T-helper 1 cell (primary cell): ENCODE measurements around the gene CXCL17.
"Not testable (repeated sequence)": the region's sequence is repeated elsewhere in the genome, so short reads cannot be mapped to it uniquely, and the experiment has no call there.

Experiments used
- DNase-seq, 5 donors: peaks; one replicate each; pipeline ENCODE4 v3.0.0-alpha.2; 2012 to 2020
- total RNA-seq, 4 donors: gene quantifications; one replicate each; lab custom pipeline; 2026; lab: John Stamatoyannopoulos, UW

CXCL17 gene, protein sequence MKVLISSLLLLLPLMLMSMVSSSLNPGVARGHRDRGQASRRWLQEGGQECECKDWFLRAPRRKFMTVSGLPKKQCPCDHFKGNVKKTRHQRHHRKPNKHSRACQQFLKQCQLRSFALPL
- total RNA-seq, result 0 reads per million in 4 donors

DNA sequence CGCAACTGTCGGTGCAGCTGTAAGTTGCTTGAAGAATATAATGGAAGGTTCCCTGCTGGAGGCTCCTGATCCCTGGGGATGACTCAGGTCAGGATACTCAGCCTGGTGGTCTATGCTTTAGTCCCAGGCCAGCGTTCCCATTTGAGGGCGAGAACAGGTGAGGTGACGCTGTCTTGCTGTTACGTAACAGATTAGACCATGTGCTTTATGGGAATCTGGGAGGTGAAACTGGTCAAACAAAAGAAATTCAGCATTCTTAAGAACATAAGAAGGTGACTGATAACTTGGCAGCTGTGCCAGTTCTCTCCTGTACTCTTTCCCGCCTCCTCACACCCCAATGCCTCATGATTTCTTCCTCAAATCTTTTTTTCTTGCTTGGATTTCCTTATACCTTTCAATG lies at the start of gene CXCL17:
Gene CXCL17, minus strand, starts transcription at position 114 of the 400 bp plus-strand sequence. CDS start 114 bp downstream, outside the sequence.
- DNase-seq, result no peak

DNA sequence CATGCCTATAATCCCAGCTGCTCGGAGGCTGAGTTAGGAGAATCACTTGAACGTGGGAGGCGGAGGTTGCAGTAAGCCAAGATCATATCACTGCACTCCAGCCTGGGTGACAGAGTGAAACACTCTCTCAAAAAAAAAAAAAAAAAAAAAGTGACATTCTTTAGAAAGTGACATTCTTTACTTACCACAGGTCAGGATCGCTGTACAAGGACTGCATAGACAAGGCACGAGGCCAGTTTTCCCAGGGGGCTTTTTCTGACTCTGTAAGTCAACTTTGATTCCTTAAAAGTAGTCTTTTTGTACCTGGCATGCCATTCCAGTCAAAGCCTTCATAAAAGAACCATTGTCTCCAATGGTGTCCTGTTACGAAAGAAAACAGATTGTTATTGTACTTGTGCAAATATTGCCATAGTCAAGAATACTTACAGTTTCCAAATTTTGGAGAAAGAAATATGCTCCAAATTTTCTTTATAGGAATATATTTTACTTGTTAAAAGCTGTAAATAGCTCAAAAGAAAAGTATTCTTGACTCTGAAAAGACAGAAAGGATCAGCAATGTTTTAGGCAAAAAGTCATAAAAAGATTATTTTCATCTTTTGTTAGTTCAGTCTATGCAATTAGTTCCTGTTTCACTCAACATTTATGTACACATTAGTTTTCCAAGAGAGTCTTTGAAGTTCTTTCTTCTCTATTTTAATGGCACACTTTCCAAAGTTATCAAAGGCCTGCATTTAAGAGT lies 46.2 kb upstream of the CXCL17 start:
- no peak for DNase-seq

DNA sequence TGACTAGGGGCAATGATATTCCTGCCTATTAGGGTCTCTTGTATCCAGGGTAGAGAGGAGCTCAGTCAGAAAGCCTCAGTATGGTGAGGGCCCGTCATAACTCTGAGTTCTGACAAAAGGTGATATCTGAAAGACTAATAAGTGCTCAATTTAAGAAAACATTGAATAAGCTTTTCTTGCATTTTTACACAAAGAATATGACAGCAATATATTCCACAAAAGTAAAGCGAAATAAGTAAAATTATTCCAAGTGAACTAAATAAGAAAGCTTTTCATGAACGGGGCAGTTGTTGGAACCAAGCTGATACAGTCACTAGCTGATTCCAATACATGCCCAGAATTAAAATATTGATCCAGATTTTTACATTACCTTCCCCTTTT lies 45.0 kb upstream of the CXCL17 start:
- no peak for DNase-seq

DNA sequence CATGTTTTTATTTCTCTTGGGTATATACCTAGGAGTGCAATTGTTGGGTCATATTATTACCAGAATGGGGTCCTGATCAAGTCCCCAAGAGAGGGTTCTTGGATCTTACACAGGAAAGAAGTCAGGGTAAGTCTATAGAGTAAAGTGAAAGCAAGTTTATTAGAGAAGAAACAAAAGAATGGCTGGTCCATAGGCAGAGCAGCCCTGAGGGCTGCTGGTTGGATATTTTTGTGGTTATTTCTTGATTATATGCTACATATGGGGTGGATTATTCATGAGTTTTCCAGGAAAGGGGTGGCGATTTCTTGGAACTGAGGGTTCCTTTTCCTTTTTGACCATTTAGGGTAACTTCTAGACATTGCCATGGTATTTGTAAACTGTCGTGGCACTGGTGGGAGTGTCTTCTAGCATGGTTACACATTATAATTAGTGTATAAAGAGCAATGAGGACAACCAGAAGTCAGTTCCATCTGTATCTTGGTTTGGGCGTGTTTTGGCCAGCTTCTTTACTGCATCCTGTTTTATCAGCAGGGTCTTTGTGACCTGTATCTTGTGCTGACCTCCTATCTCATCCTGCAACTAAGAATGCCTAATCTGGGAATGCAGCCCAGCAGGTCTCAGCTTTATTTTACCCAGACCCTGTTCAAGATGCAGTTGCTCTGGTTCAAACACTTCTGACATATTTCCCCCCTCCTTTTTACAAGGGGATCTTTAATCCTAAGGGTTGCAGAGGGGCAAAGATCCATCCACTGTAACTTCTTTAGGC lies 44.5 kb upstream of the CXCL17 start:
- peak in 1 of 5 donors; percentile 66 for DNase-seq

DNA sequence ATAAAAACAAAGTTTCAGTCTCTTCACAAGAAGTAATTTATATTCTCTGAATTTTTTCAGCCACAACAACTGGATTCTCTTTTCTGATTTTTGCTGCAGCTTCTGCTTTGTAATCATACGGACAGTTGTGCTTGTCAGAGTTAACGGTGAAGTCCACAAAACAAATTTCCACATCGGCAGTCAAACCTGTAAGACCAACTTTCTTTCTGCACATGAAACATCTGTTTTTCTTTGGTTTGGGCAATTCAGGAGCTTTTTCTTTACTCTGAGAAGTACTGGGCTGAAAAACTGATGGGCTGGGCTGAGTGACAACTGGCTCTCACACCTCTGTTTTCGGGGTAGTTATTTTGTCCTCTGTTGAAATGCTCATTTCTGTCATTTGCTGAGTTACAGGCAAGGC lies 42.3 kb upstream of the CXCL17 start:
- not testable (repeated sequence) for DNase-seq

DNA sequence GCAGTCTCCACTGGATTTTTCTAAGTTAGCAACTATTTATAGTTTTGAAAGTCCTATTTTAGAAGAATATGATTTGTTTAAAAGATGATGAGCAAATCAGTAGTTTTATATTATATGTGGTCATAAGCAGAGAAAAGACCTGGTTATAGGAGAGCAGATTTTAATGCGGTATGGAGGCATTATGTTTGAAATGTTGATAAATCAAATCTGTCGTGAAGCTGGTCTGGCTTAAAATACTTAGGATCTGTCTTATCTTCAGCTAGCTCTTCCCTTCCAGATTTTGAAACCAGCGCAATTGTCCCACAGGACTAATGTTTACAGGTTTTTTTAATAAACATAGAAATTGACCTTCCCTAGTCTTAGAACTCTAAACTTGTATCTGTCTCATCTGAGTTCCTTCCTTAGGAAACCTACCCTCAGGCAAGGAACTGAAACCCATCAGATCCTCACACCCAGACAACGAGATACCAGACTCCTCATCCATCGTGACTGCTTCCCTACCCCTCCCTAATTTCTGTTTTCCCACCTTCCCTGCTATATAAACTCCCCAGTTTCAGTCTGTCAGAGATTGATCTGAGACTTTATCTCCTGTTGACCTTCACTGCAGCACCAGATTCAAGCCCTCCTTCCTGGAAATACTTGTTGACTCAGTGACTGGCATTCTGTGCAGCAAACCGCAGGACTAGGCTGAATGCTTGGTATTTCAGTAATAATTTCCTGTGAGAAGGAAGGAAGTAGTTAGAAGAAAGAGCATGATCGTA lies 37.8 kb upstream of the CXCL17 start:
- DNase-seq, result peak in 1 of 5 donors; percentile 74

DNA sequence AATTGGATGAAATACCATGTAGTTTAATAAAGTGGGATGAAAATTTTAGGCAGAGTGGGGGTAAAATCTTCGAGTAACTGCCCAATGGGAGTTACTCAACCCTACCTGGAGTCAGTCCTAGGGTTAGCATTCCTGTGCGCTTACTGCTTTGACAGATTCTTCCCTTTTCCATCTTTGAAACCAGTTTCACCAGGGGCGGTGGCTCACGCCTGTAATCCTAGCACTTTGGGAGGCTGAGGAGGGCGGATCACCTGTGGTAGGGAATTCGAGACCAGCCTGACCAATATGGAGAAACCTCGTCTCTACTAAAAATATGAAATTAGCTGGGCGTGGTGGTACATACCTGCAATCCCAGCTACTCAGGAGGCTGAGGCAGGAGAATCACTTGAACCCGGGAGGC lies 37.0 kb upstream of the CXCL17 start:
- DNase-seq, result no peak

DNA sequence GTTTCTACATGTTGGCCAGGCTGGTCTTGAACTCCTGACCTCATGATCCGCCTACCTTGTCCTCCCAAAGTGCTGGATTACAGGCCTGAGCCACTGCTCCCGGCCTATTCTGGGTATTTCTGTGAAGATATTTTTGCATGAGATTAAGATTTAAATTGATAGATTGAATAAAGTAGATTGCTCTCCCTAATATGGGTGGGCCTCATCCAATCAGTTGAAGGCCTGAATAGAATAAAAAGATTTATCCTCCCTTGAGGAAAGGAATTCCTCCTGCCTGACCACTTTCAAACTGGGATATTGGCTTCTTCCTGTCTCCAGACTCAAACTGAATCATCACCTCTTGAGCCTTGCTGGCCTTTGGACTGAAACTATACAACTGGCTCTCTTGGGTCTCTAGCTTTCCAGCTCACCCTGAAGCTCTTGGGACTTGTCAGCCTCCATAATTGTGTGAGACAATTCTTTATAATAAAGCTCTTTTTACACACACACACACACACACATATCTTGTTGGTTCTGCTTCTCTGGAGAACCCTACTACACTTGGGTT lies 36.1 kb upstream of the CXCL17 start:
- DNase-seq, result no peak

DNA sequence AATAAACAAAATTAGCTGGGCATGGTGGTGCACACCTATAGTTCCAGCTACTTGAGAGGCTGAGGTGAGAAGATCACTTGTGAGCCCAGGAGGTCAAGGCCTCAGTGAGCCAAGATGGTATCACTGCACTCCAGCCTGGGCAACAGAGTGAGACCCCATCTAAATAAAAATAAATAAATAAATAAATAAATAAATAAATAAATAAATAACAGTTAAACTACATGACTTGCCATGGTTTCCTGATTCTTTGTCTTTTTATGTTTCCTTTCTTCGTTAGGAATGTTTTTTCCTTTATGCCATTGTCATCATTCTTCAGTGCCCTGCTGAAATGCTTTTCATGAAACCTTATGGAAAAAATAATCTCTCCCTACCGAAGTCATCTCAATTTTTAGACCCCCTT lies 35.2 kb upstream of the CXCL17 start:
- DNase-seq, result no peak

DNA sequence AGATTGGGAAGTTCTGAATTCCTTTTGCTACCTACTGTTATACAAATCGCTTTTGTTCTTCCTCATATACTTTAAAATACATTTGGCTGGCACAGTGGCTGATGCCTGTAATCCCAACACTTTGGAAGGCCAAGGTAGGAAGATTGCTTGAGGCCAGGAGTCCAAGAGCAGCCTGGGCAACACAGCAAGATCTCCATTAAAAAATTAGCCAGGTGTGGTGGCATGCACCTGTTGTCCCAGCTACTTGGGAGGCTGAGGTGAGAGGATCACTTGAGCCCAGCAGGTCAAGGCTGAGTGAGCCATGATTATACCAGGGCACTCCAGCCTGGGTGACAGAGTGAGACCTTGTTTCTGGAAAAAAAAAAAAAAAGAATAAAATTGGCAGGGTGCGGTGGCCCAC lies 34.4 kb upstream of the CXCL17 start:
- DNase-seq, result no peak

DNA sequence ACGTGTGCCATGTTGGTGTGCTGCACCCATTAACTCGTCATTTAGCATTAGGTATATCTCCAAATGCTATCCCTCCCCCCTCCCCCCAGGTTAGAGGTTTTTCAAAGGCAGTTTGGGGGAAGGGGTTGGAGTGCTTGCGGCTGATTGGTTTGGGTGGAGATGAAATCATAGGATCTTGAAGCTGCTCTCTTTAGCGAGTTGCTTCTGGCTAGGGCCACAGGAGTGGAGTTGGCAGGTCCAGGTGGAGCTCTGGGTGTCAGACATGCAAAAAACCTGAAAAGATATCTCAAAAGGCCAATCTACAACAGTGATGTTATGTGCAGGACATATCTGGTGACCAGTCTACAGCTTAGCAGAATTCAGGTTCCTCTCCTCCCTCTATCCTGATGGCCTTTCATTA lies 32.6 kb upstream of the CXCL17 start:
- DNase-seq, result no peak

DNA sequence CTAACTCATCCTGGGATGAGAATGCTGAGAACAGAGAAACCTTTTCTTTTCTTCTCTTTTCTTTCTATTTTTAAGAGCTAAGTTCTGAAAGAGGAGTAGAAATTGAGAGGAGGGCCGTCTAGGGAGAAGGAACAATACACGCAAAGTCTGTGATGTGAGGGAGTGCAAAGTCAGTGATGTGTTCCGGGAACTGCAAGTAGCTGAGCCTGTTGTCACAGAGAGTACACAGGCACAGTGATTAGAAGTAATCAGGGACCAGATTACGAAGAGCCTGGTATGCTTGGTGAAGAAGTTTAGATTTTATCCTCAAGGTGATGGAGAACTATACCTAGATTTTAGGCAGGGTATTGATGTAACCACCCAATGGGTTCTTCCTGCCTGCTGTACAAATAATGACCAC lies 32.0 kb upstream of the CXCL17 start:
- no peak for DNase-seq

DNA sequence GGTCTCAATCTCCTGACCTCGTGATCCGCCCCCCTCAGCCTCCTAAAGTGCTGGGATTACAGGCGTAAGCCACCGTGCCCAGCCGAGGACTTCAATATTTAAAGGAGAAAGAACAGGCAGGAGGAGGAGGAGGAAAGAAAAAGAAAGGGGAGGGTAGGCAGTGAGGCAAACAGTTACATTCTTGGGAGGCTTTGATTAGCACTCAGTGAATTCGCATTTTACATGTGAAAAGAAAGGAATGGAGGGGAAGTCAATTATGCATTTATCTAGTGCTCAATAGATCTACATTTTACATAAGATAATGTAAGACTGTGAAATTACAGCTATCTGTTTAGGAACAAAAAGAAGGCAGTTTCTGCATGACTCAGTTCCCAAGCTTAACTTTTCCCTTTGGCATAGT lies 30.9 kb upstream of the CXCL17 start:
- no peak for DNase-seq

DNA sequence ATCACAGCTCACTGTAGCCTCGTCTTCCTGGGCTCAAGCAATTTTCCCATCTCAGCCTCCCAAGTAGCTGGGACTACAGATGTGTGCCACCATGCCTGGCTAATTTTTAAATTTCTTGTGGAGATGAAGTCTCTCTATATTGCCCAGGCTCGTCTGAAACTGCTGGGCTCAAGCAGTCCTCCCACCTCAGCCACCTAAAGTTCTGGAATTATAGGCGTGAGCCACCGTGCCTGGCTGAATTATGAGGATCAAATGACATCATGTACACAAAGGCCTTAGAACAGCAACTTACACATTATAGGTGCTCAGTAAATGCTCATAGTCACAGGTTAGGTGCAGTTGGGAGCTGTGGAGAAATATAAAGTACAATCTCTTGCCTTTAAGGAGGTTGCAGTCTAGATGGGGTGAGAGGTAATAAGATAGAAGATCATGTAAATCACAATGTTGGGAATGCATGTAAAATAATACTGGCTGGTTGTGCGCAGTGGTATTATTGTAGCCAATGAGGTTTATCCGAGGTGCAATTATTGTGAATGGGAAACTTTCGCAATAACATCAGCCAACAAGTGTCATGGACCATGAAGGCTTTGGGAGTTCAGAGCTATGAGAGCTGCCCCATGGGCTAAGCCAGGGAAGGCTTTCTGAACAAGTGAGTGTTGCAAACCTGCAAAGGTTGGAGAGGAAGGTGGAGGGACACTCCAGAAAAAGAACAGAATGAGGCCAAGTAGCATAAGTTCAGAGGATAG lies 29.8 kb upstream of the CXCL17 start:
- DNase-seq, result no peak

DNA sequence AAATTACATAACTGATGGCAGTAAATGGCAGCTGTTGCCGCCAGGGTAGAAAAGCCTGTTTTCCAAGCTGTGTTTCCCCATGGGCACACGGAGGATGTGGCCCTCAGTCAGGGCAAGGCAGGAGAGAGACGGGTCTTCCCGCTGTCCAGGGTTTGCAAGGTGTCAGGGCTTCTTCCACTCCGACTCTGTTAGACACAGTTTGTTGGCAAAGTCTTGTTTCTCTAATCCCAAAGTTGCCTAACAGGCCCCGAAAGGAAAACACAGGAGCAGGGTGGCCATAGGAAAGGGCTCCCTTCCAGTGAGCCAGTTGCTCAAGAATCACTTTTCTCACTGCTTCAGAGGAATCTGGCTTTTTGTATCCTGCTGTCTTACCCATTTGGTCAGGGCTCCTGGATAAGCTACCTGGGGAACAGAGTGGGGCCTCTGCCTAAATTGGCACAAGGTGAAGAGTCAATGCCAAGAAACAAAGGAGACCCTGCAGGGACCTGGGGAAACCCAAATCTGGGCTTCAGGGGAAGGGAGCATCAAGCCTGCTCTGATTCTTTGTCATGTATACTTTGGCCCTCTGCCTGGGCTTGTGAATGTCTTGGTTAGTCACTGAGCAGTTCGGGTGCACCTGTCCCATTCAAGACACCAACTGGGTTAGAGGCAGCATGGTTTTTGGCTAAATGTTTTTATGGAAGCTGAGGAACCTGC lies 29.0 kb upstream of the CXCL17 start:
- no peak for DNase-seq

DNA sequence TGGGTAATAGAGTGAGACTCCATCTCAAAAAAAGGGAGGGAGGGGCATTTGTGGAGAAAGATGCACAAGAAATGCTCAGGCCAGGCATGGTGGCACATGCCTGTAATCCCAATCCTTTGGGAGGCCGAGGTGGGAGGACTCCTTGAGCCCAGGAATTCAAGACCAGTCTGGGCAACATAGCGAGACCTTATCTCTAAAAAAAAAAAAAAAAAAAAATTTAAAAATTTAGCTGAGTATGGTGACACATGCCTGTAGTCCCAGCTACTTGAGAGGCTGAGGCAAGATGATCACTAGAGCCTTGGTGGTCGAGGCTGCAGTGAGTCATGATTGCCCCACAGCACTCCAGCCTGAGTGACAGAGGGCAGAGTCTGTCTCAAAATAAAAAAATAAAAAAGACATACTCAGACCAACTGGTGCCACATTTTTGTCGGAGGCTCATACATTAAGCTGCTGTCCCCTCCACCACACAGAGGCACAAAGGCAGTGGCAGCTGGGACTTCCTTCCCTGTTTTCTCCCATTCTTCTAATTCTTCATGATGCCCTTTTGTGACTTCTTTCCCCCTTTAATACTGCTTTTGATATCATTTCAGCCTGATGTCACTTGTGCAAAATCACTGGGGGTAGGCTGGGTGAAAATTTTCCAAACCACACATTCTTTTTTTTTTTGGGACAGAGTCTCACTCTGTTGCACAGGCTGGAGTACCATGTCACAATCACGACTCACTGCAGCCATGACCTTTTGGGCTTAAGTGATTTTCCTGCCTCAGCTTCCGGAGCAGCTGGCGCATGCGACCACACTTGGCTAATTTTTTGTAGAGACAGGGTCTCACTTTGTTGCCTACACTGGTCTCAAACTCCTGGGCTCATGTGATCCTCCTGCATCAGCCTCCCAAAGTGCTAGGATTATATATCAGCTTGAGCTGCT lies 26.8 kb upstream of the CXCL17 start:
- no peak for DNase-seq

DNA sequence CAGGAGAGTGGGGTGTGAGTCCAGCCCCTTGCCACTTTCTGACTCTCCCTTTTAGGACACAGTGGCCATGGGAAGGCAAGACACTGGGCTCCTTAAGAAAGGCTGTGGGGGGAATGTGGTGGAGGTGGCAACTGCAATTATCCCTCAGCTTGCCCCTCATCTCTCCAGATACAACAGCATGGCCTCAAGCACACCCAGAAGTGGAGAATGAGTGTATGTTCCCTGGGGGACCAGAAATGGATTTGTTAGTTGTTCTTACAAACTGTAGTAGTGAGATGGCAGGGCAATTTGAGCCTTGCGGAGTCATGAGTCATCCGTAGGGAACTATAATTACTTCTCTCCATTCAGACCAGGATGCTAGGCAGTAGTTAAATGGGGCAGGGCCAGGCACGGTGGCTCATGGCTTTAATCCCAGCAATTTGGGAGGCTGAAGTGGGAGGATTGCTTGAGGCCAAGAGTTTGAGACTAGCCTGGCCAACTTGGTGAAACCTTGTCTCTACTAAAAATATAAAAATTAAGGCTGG lies 25.6 kb upstream of the CXCL17 start:
- DNase-seq, result no peak

DNA sequence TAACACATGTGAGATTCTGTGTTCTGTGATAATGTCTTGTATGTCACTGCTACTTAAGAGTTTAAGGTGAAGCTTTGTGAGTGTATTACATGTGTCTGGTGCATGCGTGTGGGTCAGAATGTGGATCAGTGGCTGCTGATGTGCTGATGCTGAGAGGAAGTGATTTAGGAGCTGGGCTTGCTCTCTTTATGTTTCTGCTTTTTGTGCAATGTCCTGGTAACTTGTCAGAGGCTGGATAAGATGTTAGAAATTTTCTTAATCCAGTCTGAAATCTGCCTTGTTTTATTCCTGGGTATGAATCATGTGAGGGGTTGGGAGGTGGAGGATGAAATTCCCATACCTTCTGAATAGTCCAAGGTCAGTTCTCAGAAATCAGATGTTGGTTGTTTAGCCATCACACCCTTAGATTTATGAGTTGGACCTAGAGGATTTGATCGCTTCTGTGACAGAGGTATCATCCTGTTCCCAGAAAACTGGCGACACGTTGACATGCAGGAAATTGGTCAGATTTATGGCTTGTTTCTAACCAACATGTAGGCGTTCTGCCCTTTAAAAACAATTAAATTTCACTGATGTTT lies 24.5 kb upstream of the CXCL17 start:
- no peak for DNase-seq

DNA sequence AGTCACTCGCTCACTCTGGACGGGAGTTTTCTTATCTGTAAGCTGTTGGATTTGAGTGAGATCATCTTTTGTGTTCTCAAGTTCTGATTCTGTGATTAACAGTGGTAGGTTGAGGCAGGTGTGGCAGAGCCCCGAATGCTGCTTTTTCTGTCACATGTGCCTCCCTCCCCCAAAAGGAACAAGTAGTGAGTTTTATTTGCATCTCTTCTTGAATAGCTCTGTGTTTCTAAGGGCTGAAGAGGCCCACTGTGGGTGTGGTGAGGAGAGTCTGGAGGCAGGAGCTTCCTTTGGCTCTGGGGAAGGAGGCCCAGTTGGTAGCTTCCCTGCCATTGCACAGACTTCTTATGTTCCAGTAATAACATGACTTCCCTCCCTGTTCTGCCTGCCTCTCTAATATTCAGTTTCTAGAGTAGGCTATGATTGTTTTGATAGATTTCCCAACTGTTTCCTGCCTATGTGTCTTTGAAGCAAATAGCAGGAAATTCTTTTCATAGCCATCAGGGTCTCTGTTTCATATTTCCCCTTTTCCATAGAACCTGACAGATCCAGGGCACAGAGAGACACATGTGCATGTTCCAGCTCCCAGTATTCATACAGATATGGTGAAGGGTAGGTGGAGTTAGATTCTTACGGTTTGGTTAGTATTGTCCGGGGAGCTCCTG lies 23.9 kb upstream of the CXCL17 start:
- no peak for DNase-seq
